GM12801 (cell line): ENCODE results near the gene MED13.

Experiments used
- TF ChIP-seq, protein P1 (sequence below): IDR thresholded peaks from one replicate; pipeline ENCODE4 v1.5.1; 2011; ENCODE audit warnings: control low read depth; ENCODE audit not compliant: insufficient read length; ENCODE audit errors: extremely low read depth

MED13 gene

DNA sequence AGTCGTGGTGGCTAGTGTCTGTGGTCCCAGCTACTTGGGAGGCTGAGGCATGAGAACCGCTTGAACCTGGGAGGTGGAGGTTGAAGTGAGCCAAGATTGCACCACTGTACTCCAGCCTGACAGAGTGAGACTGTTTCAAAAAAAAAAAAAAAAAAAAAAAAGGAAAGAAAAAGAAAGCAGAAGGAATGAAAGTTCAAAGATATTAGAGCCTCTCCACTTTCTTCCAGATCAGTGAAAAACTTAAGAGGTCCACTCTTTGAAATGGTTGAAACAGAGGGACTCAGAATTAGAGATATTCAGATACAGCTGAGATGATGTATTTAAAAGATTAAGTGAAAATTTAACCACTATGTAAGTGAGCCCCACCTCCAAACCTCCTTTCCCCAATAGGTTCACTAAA, 16.8 kb downstream of the MED13 start:
- TF ChIP-seq, protein P1, sequence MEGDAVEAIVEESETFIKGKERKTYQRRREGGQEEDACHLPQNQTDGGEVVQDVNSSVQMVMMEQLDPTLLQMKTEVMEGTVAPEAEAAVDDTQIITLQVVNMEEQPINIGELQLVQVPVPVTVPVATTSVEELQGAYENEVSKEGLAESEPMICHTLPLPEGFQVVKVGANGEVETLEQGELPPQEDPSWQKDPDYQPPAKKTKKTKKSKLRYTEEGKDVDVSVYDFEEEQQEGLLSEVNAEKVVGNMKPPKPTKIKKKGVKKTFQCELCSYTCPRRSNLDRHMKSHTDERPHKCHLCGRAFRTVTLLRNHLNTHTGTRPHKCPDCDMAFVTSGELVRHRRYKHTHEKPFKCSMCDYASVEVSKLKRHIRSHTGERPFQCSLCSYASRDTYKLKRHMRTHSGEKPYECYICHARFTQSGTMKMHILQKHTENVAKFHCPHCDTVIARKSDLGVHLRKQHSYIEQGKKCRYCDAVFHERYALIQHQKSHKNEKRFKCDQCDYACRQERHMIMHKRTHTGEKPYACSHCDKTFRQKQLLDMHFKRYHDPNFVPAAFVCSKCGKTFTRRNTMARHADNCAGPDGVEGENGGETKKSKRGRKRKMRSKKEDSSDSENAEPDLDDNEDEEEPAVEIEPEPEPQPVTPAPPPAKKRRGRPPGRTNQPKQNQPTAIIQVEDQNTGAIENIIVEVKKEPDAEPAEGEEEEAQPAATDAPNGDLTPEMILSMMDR = no peak

DNA sequence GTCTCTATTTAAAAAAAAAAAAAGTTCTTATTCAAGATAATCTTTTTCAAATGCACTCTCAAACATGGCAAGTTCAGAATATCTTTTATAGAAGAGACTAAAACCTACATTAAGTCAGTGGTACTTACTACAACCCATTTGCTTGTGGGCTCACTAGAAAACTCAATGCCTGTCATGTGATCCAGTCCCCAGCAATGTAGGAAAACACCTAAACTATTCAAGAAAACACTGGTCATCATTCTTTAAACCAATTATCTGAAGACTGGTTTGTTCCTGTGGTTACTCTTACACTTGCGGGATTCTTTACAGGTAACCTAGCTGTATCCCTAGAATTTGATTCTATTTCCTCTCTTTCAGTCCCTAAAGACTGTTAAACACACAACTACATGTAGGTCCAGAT, 19.6 kb downstream of the MED13 start:
- TF ChIP-seq, protein P1 = no peak

DNA sequence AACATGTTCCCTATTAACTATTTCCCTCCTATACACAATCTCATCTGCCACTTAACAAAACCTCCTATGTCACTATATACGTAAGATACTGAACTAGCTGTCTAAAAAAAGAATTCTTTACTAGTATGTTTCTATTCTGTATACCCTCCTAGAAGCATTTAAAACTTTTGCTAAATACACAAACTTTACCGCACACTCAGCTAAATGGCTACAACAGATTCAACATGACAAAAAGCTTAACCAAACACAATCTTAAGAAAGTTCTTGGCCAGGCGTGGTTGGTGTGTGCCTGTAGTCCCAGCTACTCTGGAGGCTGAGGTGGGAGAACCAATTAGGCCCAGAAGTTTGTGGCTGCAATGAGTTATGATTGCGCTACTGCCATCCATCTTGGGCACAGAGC, 20.0 kb downstream of the MED13 start:
- TF ChIP-seq, protein P1 = no peak

DNA sequence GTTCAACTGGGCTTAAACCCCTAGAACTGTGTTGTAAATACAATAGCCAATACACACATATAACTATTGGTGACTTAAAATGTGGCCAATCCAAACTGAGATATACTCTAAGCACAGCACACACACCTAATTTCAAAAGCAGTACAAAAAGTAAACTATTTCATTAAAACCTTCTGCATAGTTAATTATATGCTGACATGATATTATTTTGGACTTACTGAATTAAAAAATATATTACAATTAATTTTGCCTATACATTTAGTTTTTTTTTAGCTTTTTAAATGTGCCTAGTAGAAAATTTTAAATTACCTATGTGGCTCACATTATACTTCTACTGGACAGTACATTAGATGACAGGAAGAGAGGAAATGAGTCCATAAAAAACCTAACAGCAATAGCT, 21.5 kb downstream of the MED13 start:
- TF ChIP-seq, protein P1 = no peak

DNA sequence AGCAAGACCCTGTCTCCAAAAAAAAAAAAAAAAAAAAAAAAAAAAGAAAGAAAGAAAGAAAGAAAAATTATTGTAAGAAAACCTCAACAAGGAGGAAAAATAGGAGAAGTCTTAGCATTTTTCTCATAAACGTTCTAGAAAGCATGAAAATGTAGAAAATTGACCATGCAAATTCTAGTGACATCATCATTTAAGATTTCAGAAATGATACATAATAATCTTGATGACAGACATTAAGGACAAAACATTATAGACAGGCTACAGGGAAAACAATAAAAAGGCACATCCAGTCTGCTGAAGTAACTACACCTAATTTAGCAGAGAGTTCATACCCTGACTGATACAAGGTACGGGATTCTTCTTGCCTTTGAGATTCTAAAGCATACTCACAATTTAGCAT, 21.9 kb downstream of the MED13 start:
- TF ChIP-seq, protein P1 = no peak

DNA sequence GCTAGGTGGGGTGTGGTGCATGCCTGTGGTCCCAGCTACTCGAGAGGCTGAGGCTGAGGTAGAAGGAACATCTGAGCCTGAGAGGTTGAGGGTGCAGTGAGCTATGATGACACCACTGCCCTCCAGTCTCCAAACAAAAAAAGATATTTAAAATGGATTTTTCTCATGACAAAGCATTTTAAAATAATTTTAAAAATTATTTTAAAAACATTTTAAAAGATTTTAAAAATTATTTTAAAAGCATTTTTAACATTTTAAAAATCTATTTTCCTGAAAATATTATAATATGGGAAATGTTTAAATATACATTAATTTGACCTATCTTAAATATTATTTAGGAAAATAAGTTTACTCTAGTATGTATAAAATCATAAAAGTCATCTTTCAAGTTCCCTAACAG, 26.8 kb downstream of the MED13 start:
- TF ChIP-seq, protein P1 = no peak

DNA sequence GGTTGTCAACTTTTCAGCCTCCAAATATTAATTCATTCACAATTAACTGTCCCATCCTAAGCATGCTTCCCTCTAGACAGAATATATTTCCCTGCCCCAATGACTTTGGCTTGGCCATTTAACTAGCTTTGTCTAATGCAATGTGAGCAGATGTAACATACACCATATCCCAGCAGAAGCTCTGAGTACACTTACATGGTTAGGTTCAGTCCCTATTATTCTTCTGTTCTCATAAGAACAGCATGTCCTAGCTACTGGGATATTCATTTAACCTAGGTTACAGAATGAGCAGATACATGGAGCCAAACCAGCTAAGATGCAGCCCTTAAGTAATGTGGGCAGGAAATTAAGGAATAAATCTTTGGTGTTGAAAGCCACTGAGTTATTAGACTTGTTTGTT, 31.8 kb downstream of the MED13 start:
- TF ChIP-seq, protein P1 = no peak

DNA sequence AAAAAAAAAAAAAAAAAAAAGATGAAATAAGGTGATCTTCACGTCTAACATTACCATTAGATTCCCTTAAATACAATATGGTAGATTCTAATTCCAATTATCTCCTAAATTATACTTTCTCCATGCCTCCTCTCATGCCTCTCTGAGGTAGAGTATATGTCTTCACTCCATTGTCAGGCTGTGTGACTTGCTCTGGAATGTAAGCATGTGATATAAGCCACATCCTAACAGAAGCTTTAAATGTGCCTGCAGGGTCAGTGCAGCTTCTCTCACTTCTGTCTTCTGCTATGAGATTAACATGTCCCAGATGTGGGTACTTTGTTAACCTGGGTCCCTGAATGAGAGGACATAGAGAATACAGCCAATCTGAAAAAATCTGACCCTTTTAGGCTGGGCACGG, 32.6 kb downstream of the MED13 start:
- TF ChIP-seq, protein P1 = no peak
